CD4-positive, alpha-beta memory T cell (primary cell): Measurements from ENCODE around the gene ZFHX3. TPM values are rescaled to one million over a fixed set of nuclear protein-coding genes. Genes with fewer than 3 reads are reported as not detected.

Experiments
- CTCF ChIA-PET: fragments of 350-600 bp; sonication (Branson Sonifier 250); formaldehyde crosslinking; loops from one replicate; lab custom pipeline; 2021; ENCODE audit warnings: inconsistent platforms; ENCODE audit not compliant: partially characterized antibody; lab: Charles Lee
- POLR2A ChIA-PET: fragments of 350-600 bp; sonication (Branson Sonifier 250); formaldehyde crosslinking; loops from one replicate; lab custom pipeline; 2021; ENCODE audit not compliant: partially characterized antibody; lab: Charles Lee
- DNase-seq, 5 donors: peaks; one replicate each; pipeline versions ENCODE4 v3.0.0 to v3.0.0-alpha.2; 2020 to 2022; ENCODE audit warnings: mixed read lengths in 1 of 5
- H3K27ac ChIP-seq: one replicate; pipeline ENCODE4 v1.7.0; 2013; ENCODE audit warnings: low read depth, low read length
- H3K27me3 ChIP-seq: 2 replicates; pipeline ENCODE4 v1.7.0; 2013; ENCODE audit warnings: mild to moderate bottlenecking, low read length, moderate library complexity; ENCODE audit not compliant: insufficient read depth
- H3K36me3 ChIP-seq: 2 replicates; pipeline ENCODE4 v1.7.0; 2013; ENCODE audit warnings: mild to moderate bottlenecking, low read length, moderate library complexity; ENCODE audit not compliant: insufficient read depth
- H3K4me1 ChIP-seq: 2 replicates; pipeline ENCODE4 v1.7.0; 2013; ENCODE audit warnings: mild to moderate bottlenecking, low read length, moderate library complexity; ENCODE audit not compliant: insufficient read depth
- H3K4me3 ChIP-seq, 2 donors: one replicate each; pipeline ENCODE4 v1.7.0; 2013; ENCODE audit warnings: low read length in 2 of 2, mild to moderate bottlenecking in 1 of 2
- H3K9me3 ChIP-seq, 2 donors: one replicate each; pipeline ENCODE4 v1.7.0; 2013; ENCODE audit warnings: low read length in 2 of 2, control low read depth in 1 of 2; ENCODE audit not compliant: control insufficient read depth in 1 of 2
- H3K27ac Mint-ChIP-seq, 7 donors: one replicate each; pipeline ENCODE4 v1.8.0; 2020 to 2021; ENCODE audit warnings: mixed read lengths in 7 of 7, mild to moderate bottlenecking in 6 of 7, inconsistent platforms in 3 of 7, moderate library complexity in 3 of 7
- H3K27me3 Mint-ChIP-seq, 2 donors: one replicate each; pipeline ENCODE4 v1.8.0; 2020 to 2021; ENCODE audit warnings: mixed read lengths in 2 of 2
- H3K36me3 Mint-ChIP-seq, 2 donors: one replicate each; pipeline ENCODE4 v1.8.0; 2020 to 2021; ENCODE audit warnings: mixed read lengths in 2 of 2, inconsistent platforms in 1 of 2, mild to moderate bottlenecking in 1 of 2
- H3K4me1 Mint-ChIP-seq, 4 donors: one replicate each; pipeline ENCODE4 v1.8.0; 2020 to 2021; ENCODE audit warnings: mixed read lengths in 4 of 4, mild to moderate bottlenecking in 1 of 4
- H3K4me3 Mint-ChIP-seq, 8 donors: one replicate each; pipeline ENCODE4 v1.8.0; 2020 to 2021; ENCODE audit warnings: mixed read lengths in 8 of 8, mild to moderate bottlenecking in 7 of 8, moderate library complexity in 6 of 8, inconsistent platforms in 3 of 8
- H3K9me3 Mint-ChIP-seq, 8 donors: one replicate each; pipeline ENCODE4 v1.8.0; 2020 to 2021; ENCODE audit warnings: mixed read lengths in 8 of 8, mild to moderate bottlenecking in 5 of 8, inconsistent platforms in 3 of 8, moderate library complexity in 1 of 8
- intact Hi-C: fragments of 100-400 bp; cut with micrococcal nuclease; formaldehyde crosslinking; loops from one replicate; pipeline ENCODE4 v1.15.1; 2023
- polyA plus RNA-seq, 2 donors: library from polyadenylated mRNA; unstranded; fragments of 300-500 nt; fragmentation: Illumina TruSeq; gene quantifications; one replicate each; pipeline ENCODE4 v1.2.3, GENCODE V29; 2021
- total RNA-seq, 2 experiments: library from RNA; stranded (reverse); gene quantifications; one replicate each; pipeline ENCODE4 v1.2.3, GENCODE V29; 2021

The ZFHX3 gene
- total and polyA plus RNA-seq, 4 experiments from 2014 or later: 0.01 to 0.99 (median 0.36) TPM

DNA sequence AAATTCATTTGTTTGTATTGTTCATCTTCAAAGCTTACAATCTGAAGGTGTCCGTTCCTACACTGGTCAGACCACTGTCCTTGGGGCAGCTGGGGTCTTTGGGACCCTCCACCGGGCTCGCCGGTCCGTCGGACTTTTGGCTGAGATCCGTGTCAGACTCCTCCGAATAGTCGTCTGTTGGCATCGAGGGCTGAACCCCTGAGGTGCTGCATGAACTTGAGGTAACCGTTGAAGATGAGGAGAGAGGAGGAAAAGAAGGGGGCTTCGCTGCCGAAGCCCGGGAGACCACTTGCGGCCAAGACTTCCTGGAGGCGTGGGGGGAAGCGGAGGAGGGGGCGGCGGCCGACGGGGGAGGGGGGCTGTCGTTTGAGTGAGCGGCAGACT is 260.8 kb downstream of the ZFHX3 start:
- POLR2A ChIA-PET: interaction anchor here (0.5 kb wide), 1 partner anchor 303 kb away, joined by 4 read pairs; no protein-coding TSS in a partner anchor
- Histone ChIP-seq H3K4me1 (peaks cover 3% of the 10 kb centered on the region), H3K27ac (no peak overlapping the region), H3K36me3 (no peaks in the 10 kb centered on the region), H3K4me3 (no peak overlapping the region), H3K9me3 (no peaks in the 10 kb centered on the region), H3K27me3 (no peaks in the 10 kb centered on the region)
- H3K9me3 Mint-ChIP-seq: peaks cover 0 to 2% (median 0%) of the 10 kb centered on the region in 8 donors
- no peaks in the 10 kb centered on the region for H3K36me3 Mint-ChIP-seq
- peak overlapping the region; percentile 80 to 88 (median 86) for H3K4me3 Mint-ChIP-seq
- peaks cover 7 to 14% of the 10 kb centered on the region in 2 donors for H3K27me3 Mint-ChIP-seq
- H3K27ac Mint-ChIP-seq: peak overlapping the region in 5 of 7 donors; percentile 36 to 89 (median 44)
- CTCF ChIA-PET: interaction anchor here (1.9 kb wide), 1 partner anchor 45 kb away, joined by 9 read pairs; no protein-coding TSS in a partner anchor
- no peak for DNase-seq
- intact Hi-C loops: loop anchor here (10.0 kb wide), 1 partner anchor 122 kb away; no protein-coding TSS in a partner anchor
- peaks cover 3 to 17% (median 11%) of the 10 kb centered on the region in 4 donors for H3K4me1 Mint-ChIP-seq

DNA sequence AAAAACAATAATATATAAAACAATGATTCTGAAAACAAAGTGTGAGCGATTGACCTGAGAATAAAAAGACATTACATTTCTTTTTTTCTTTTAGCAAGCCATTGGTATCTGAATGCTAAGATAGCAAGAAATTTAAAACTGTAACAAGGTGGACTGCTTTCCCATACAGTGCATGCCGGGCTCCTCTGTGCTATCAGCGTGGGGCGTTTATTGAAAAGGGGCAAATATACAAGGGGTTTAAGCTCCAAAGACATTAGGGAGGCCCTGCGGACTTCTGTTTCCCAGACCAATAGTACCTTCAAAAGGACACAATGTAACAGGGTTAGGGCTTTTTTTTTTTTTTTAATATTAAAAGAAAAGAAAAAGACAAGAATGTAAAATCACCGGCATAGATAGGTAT is 261.3 kb downstream of the ZFHX3 start:
- intact Hi-C loops: loop anchor here (10.0 kb wide), 1 partner anchor 122 kb away; no protein-coding TSS in a partner anchor
- no peak overlapping the region for H3K4me3 ChIP-seq

DNA sequence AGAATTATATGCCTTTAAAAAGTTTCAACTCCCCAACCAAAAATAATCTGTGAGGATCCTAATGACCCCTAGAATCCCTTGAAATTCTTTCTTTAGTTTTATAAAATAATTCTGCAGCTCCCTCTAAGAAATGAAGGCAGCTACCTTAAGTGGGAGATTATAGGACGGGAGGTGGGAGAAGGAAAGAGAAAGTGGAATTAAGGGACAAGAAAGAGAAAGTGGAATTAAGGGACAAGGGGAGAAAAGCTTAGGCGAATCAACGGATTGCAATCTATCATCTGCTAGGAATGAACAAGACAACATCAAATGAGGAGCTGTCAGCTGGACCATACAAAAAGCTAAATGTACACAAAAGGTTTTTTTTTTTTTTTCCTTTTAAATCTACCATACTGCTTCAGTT is 262.0 kb downstream of the ZFHX3 start:
- Mint-ChIP-seq H3K27ac (no peak overlapping the region), H3K4me1 (peaks cover 3 to 17% (median 11%) of the 10 kb centered on the region in 4 donors), H3K36me3 (no peaks in the 10 kb centered on the region), H3K4me3 (peak overlapping the region in 4 of 8 donors; percentile 11 to 64 (median 50)), H3K27me3 (peaks cover 7 to 16% of the 10 kb centered on the region in 2 donors), H3K9me3 (peaks cover 0 to 2% (median 0%) of the 10 kb centered on the region in 8 donors)
- ChIA-PET POLR2A (no interaction called here), CTCF (interaction anchor here (1.2 to 1.9 kb wide), 2 partner anchors 10 to 47 kb away, joined by 3 to 9 read pairs; no protein-coding TSS in a partner anchor)
- Histone ChIP-seq H3K9me3 (no peaks in the 10 kb centered on the region), H3K27me3 (no peaks in the 10 kb centered on the region), H3K4me1 (peaks cover 3% of the 10 kb centered on the region), H3K27ac (no peak overlapping the region), H3K36me3 (no peaks in the 10 kb centered on the region), H3K4me3 (no peak overlapping the region)
- intact Hi-C loops: loop anchor here (10.0 kb wide), 1 partner anchor 121 kb away; no protein-coding TSS in a partner anchor
- DNase-seq: no peak

More for the DNA sequence above, 261.3 kb downstream of the ZFHX3 start:
- Mint-ChIP-seq H3K36me3 (no peaks in the 10 kb centered on the region), H3K27ac (no peak overlapping the region), H3K4me3 (peak overlapping the region in 7 of 8 donors; percentile 4 to 74 (median 67)), H3K4me1 (peaks cover 3 to 17% (median 11%) of the 10 kb centered on the region in 4 donors), H3K9me3 (peaks cover 0 to 2% (median 0%) of the 10 kb centered on the region in 8 donors), H3K27me3 (peaks cover 7 to 16% of the 10 kb centered on the region in 2 donors)
- Histone ChIP-seq H3K27me3 (no peaks in the 10 kb centered on the region), H3K4me1 (peaks cover 3% of the 10 kb centered on the region), H3K36me3 (no peaks in the 10 kb centered on the region), H3K9me3 (no peaks in the 10 kb centered on the region), H3K27ac (no peak overlapping the region)
- DNase-seq: no peak
- ChIA-PET POLR2A (interaction anchor here (0.5 kb wide), 1 partner anchor 302 kb away, joined by 4 read pairs; no protein-coding TSS in a partner anchor), CTCF (interaction anchor here (1.2 to 1.9 kb wide), 2 partner anchors 11 to 46 kb away, joined by 3 to 9 read pairs; no protein-coding TSS in a partner anchor)

DNA sequence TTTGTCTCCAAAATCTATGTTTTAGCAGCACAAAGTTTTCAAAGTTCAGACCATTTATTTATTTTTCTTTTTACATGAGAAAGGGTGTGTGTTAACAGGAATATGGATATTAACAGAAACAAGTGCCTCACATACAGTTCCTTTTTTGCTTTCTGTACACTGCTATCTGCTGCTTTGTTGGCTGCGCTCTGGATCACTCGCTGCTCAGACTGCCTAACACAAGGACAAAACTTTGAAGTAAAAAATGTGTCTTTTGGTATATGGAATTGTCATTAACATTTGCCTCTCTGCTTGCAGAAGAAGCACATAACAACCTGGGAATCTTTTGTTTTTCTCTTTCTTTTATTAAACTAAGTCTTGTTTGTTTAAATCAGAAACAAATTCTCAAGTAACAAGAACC is 262.8 kb downstream of the ZFHX3 start:
- Mint-ChIP-seq H3K27ac (no peak overlapping the region), H3K4me3 (no peak overlapping the region), H3K4me1 (peaks cover 3 to 17% (median 11%) of the 10 kb centered on the region in 4 donors), H3K9me3 (peaks cover 0 to 2% (median 0%) of the 10 kb centered on the region in 8 donors), H3K27me3 (peaks cover 7 to 16% of the 10 kb centered on the region in 2 donors), H3K36me3 (no peaks in the 10 kb centered on the region)
- no peaks in the 10 kb centered on the region for H3K9me3 ChIP-seq
- peaks cover 3% of the 10 kb centered on the region for H3K4me1 ChIP-seq
- CTCF ChIA-PET: interaction anchor here (1.2 to 1.9 kb wide), 2 partner anchors 9 to 47 kb away, joined by 3 to 9 read pairs; no protein-coding TSS in a partner anchor
- POLR2A ChIA-PET: no interaction called here
- H3K27me3 ChIP-seq: no peaks in the 10 kb centered on the region
- no peak for DNase-seq
- intact Hi-C loops: loop anchor here (10.0 kb wide), 1 partner anchor 120 kb away; no protein-coding TSS in a partner anchor
- H3K27ac ChIP-seq: no peak overlapping the region
- H3K36me3 ChIP-seq: no peaks in the 10 kb centered on the region
- H3K4me3 ChIP-seq: no peak overlapping the region

DNA sequence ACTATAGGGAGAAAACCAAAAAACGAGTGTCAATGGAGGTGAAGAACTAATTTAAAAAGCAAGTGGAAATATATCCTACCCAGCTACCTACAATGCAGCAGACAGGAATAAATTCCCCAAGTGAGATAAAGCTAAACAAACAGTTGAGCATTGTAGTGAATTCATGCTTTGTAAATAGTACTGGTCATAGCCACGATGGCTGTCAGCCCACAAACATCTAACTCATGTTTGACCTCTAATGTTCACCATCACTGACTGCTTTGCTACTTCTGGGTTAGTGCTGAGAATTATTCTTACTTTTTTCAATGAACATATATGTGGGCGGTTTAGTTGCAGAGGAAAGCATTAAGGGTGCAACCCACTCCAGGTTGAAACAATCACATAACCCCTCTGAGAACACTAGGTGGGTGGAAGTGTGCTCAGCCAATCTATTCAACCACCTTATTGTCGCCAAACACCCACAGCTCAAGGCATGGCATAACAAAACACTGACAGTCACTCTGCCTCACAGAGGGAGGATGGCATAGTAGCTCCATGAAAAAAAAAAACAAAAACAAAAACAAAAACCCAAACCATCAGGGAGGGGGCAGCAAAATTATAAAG is 264.1 kb downstream of the ZFHX3 start:
- Mint-ChIP-seq H3K27me3 (peaks cover 5 to 12% of the 10 kb centered on the region in 2 donors), H3K36me3 (no peaks in the 10 kb centered on the region), H3K9me3 (peaks cover 0 to 2% (median 0%) of the 10 kb centered on the region in 8 donors), H3K4me3 (no peak overlapping the region), H3K4me1 (peaks cover 3 to 17% (median 11%) of the 10 kb centered on the region in 4 donors), H3K27ac (no peak overlapping the region)
- no peaks in the 10 kb centered on the region for H3K27me3 ChIP-seq
- ChIA-PET POLR2A (no interaction called here), CTCF (interaction anchor here (0.8 kb wide), 1 partner anchor 12 kb away, joined by 3 read pairs; no protein-coding TSS in a partner anchor)
- no peak overlapping the region for H3K27ac ChIP-seq
- no peaks in the 10 kb centered on the region for H3K9me3 ChIP-seq
- no peak overlapping the region for H3K4me3 ChIP-seq
- intact Hi-C loops: loop anchor here (10.0 kb wide), 1 partner anchor 119 kb away; no protein-coding TSS in a partner anchor
- H3K4me1 ChIP-seq: peaks cover 3% of the 10 kb centered on the region
- no peak for DNase-seq
- H3K36me3 ChIP-seq: no peaks in the 10 kb centered on the region

DNA sequence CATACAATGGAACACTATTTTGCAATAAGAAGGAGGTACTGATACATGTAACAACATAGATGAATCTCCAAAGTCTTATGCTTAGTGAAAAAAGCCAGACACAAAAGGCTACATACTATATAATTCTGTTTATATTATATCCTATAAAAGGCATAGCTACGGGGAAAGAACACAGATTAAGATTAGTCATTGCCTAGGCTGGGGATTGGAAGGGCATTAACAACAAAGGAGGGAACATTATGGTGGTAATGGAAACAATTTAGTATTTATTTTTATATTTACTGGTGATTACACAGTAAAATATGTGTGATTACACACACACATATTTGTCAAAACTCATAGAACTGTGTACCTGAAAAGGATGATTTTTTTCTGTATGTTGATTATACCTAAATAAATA is 278.1 kb downstream of the ZFHX3 start:
- H3K4me1 Mint-ChIP-seq: no peaks in the 10 kb centered on the region
- POLR2A ChIA-PET: no interaction called here
- H3K27me3 Mint-ChIP-seq: no peaks in the 10 kb centered on the region
- H3K9me3 Mint-ChIP-seq: peaks cover 0 to 20% (median 2%) of the 10 kb centered on the region in 8 donors
- no peak overlapping the region for H3K27ac ChIP-seq
- CTCF ChIA-PET: no interaction called here
- DNase-seq: no peak
- H3K4me3 Mint-ChIP-seq: no peak overlapping the region
- H3K4me3 ChIP-seq: no peak overlapping the region
- H3K9me3 ChIP-seq: no peaks in the 10 kb centered on the region
- intact Hi-C loops: no loop called here
- no peaks in the 10 kb centered on the region for H3K4me1 ChIP-seq
- H3K27ac Mint-ChIP-seq: no peak overlapping the region
- no peaks in the 10 kb centered on the region for H3K27me3 ChIP-seq
- H3K36me3 ChIP-seq: no peaks in the 10 kb centered on the region
- H3K36me3 Mint-ChIP-seq: peaks cover 0 to 3% of the 10 kb centered on the region in 2 donors

DNA sequence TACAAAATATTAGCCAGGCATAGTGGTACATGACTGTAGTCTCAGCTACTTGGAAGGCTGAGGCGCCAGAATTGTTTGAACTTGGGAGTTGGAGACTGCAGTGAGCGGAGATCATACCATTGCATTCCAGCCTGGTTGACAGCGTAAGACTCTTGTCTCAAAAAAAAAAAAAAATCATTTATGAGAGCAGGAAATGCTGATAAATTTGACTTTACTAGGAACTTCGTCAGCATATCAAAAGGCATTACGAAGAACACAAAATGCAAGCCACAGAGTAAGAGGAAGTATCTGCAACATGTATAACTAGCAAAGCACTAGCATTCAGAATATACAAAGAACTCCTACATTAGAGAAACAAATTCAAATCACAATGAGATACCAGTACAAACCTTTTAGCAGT is 279.3 kb downstream of the ZFHX3 start:
- H3K9me3 Mint-ChIP-seq: peaks cover 0 to 20% (median 2%) of the 10 kb centered on the region in 8 donors
- H3K27me3 ChIP-seq: no peaks in the 10 kb centered on the region
- H3K36me3 ChIP-seq: no peaks in the 10 kb centered on the region
- intact Hi-C loops: no loop called here
- no peak overlapping the region for H3K4me3 Mint-ChIP-seq
- CTCF ChIA-PET: interaction anchor here (1.8 kb wide), 1 partner anchor 64 kb away, joined by 4 read pairs; no protein-coding TSS in a partner anchor
- no peaks in the 10 kb centered on the region for H3K27me3 Mint-ChIP-seq
- H3K4me1 Mint-ChIP-seq: no peaks in the 10 kb centered on the region
- no peaks in the 10 kb centered on the region for H3K36me3 Mint-ChIP-seq
- no peaks in the 10 kb centered on the region for H3K9me3 ChIP-seq
- POLR2A ChIA-PET: no interaction called here
- H3K27ac Mint-ChIP-seq: no peak overlapping the region
- H3K27ac ChIP-seq: no peak overlapping the region
- no peak overlapping the region for H3K4me3 ChIP-seq
- no peaks in the 10 kb centered on the region for H3K4me1 ChIP-seq
- no peak for DNase-seq
